ENCODE data around the gene AP4E1. TPM values are rescaled to one million over a fixed set of nuclear protein-coding genes. Genes with fewer than 3 reads are reported as not detected.
"Not testable (repeated sequence)": the region's sequence is repeated elsewhere in the genome, so short reads cannot be mapped to it uniquely, and the experiment has no call there.

The AP4E1 gene
- total RNA-seq, 1 donor from 2014 or later: 9.9 TPM

DNA sequence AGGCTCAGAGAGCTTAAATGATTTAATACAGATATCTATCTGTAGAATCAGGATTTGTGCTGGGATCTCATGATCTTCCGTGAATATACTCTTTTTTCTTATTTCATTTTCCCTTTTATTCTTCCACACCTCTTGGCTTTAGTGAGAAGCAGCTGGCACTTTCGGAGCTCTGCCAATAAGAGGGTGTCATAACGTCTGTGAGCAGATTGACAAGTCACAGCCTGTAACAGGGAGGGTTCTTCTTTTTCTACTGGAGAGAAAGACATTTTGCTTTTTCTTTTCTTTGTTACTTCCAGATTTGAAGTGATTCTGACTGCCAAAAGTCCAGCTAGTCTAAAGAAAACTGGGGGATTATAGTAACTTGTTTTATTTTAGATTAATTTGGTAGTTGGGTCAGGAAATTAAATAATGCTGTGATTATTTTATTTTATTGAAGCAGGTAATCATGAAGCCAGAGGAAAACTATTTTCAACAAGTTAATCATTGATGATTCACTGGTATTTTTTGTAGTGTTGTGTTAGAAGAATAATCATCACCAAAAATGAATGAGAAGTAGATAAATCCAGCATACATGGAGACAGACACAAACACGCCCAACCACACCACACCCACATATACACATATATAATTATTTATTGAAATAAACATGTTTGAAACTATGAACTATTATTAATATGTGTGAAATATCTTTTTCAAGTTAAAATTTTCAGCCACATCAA lies 116.4 kb downstream of the AP4E1 start:
- Histone ChIP-seq H3K27ac (ENCODE audit: low read depth, low read length) (peak overlapping the region; percentile 32), H3K4me3 (ENCODE audit: low read length in 3 of 3) (peak overlapping the region in 1 of 3 donors; percentile 32), H3K4me1 (ENCODE audit: control insufficient read depth in 3 of 3, insufficient read depth in 3 of 3, low read length in 3 of 3) (peaks cover 4 to 7% (median 4%) of the 10 kb centered on the region in 3 donors), H3K27me3 (ENCODE audit: control insufficient read depth in 3 of 3, insufficient read depth in 3 of 3, low read length in 3 of 3) (no peaks in the 10 kb centered on the region), H3K36me3 (ENCODE audit: control insufficient read depth in 3 of 3, insufficient read depth in 3 of 3, low read length in 3 of 3) (no peaks in the 10 kb centered on the region), H3K9me3 (ENCODE audit: control insufficient read depth in 3 of 3, low read length in 3 of 3) (no peaks in the 10 kb centered on the region), H3K9ac (ENCODE audit: low read depth in 1 of 3, low read length in 3 of 3) (peak overlapping the region in 2 of 3 donors; percentile 46)

DNA sequence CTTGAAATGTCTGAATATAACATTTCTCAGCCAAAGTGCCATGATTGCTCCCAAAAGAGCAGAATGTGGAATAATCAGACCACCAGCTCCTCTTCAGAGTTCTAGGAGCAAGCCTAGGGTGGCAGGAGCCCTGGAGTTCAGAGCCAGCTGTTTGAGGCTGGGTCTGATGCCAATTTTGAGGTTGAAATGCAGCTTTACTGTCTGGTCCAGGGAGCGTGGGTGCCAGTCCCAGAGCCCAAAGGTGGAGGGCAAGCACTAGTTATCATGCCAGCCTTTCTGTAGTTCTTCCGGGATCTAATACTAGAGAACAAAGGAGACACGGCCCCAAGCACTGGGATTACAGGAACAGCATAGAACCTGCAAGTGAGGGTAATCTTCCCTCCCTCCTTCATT lies 117.0 kb downstream of the AP4E1 start:
- no peaks in the 10 kb centered on the region for H3K36me3 ChIP-seq (ENCODE audit: control insufficient read depth in 3 of 3, insufficient read depth in 3 of 3, low read length in 3 of 3)
- peaks cover 4 to 7% (median 4%) of the 10 kb centered on the region in 3 donors for H3K4me1 ChIP-seq (ENCODE audit: control insufficient read depth in 3 of 3, insufficient read depth in 3 of 3, low read length in 3 of 3)
- no peak overlapping the region for H3K4me3 ChIP-seq (ENCODE audit: low read length in 3 of 3)
- no peak overlapping the region for H3K27ac ChIP-seq (ENCODE audit: low read depth, low read length)
- no peaks in the 10 kb centered on the region for H3K9me3 ChIP-seq (ENCODE audit: control insufficient read depth in 3 of 3, low read length in 3 of 3)
- H3K9ac ChIP-seq (ENCODE audit: low read depth in 1 of 3, low read length in 3 of 3): peak overlapping the region in 1 of 3 donors; percentile 35
- no peaks in the 10 kb centered on the region for H3K27me3 ChIP-seq (ENCODE audit: control insufficient read depth in 3 of 3, insufficient read depth in 3 of 3, low read length in 3 of 3)

DNA sequence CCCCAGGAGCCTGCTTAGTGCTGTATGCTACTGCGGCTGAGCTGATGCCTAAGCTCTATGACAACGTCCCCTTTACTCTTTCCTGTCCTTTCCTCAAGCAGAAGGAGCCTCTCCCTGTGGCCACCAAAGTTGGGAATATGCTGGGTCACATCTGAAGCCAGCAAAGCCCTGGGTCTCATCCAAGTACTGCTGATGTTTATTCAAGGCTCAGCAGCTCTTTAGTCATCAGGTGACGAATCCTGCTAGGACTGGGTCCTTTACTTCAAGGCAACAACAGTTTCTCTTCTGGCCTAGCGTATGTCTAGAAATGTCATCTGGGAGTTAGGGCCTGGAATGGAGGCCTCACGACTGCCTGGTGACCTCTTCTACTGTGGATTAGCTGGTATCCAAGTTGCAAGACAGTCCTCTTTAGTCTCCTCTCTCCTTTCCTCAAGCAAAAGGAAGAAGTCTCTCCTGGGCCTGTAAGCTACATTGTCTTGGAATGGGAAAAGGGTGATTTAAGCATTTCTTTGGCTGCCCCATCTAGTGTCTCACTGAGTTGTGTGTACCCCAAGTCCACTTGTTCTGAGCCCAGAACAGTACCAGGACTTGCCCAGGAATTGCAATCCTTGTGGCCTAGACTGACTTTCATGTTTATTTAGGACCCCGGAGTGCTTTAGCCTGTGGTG lies 122.3 kb downstream of the AP4E1 start:
- Histone ChIP-seq H3K27me3 (ENCODE audit: control insufficient read depth in 3 of 3, insufficient read depth in 3 of 3, low read length in 3 of 3) (no peaks in the 10 kb centered on the region), H3K36me3 (ENCODE audit: control insufficient read depth in 3 of 3, insufficient read depth in 3 of 3, low read length in 3 of 3) (no peaks in the 10 kb centered on the region), H3K9me3 (ENCODE audit: control insufficient read depth in 3 of 3, low read length in 3 of 3) (no peaks in the 10 kb centered on the region), H3K4me1 (ENCODE audit: control insufficient read depth in 3 of 3, insufficient read depth in 3 of 3, low read length in 3 of 3) (peaks cover 0 to 9% (median 0%) of the 10 kb centered on the region in 3 donors), H3K9ac (ENCODE audit: low read depth in 1 of 3, low read length in 3 of 3) (no peak overlapping the region), H3K4me3 (ENCODE audit: low read length in 3 of 3) (no peak overlapping the region), H3K27ac (ENCODE audit: low read depth, low read length) (no peak overlapping the region)

DNA sequence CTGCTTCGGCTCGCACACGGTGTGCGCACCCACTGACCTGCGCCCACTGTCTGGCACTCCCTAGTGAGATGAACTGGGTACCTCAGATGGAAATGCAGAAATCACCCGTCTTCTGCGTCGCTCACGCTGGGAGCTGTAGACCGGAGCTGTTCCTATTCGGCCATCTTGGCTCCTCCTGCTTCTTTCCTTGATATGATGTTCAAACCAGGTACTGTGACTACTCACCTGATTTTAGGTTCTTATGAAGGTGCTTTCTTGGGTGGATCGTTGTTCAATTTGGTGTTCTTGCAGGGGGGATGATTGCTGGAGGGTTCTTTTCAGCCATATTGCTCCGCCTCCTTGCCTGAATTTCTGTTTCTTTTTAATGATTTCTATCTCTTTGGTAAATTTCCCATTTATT lies 129.0 kb downstream of the AP4E1 start:
- not testable (repeated sequence) for H3K4me3 ChIP-seq (ENCODE audit: low read length in 3 of 3); H3K27me3 ChIP-seq (ENCODE audit: control insufficient read depth in 3 of 3, insufficient read depth in 3 of 3, low read length in 3 of 3); H3K36me3 ChIP-seq (ENCODE audit: control insufficient read depth in 3 of 3, insufficient read depth in 3 of 3, low read length in 3 of 3); H3K9ac ChIP-seq (ENCODE audit: low read depth in 1 of 3, low read length in 3 of 3); H3K9me3 ChIP-seq (ENCODE audit: control insufficient read depth in 3 of 3, low read length in 3 of 3); H3K4me1 ChIP-seq (ENCODE audit: control insufficient read depth in 3 of 3, insufficient read depth in 3 of 3, low read length in 3 of 3); H3K27ac ChIP-seq (ENCODE audit: low read depth, low read length)

DNA sequence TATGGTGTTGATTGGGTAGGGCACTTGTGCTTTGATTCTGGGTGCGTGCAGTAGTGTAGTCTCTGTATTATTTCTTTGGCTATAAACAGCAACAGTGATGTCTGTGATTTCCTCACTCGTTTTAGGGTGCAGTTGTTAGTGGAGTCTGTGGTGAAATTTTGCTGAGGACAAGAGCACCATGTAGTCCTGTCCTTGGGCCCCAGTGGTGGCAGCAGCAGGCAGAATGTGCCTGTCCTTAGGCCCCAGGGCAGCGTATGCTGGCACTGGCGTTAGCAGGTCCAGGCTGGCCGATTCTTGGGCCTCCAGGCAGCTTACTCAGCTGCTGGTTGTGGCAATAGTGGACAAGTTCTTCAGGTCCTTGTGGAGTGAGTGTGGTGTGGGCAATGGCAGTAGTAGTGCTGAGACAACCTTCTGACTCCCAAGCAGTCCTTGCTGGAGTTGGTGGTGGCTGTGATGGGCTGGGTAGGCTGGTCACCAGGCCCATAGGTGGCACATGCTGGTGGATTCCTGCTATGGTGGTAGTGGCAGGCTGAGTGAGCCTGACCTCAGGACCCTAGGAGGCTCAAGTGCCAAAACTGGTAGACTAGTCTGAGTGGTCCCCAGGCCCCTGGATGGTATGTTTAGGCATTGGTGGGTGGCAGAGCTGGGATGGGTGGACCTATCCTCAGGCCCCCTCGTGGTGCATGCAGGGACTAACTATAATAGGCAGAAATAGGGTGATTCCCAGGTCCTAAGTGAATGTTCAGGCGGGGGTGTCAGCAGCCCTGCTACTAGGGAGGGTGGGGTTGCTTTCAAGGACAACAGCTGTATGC lies 129.9 kb downstream of the AP4E1 start:
- no peaks in the 10 kb centered on the region for H3K9me3 ChIP-seq (ENCODE audit: control insufficient read depth in 3 of 3, low read length in 3 of 3)
- no peaks in the 10 kb centered on the region for H3K27me3 ChIP-seq (ENCODE audit: control insufficient read depth in 3 of 3, insufficient read depth in 3 of 3, low read length in 3 of 3)
- no peaks in the 10 kb centered on the region for H3K36me3 ChIP-seq (ENCODE audit: control insufficient read depth in 3 of 3, insufficient read depth in 3 of 3, low read length in 3 of 3)
- H3K27ac ChIP-seq (ENCODE audit: low read depth, low read length): no peak overlapping the region
- no peaks in the 10 kb centered on the region for H3K4me1 ChIP-seq (ENCODE audit: control insufficient read depth in 3 of 3, insufficient read depth in 3 of 3, low read length in 3 of 3)
- H3K9ac ChIP-seq (ENCODE audit: low read depth in 1 of 3, low read length in 3 of 3): no peak overlapping the region
- H3K4me3 ChIP-seq (ENCODE audit: low read length in 3 of 3): no peak overlapping the region

DNA sequence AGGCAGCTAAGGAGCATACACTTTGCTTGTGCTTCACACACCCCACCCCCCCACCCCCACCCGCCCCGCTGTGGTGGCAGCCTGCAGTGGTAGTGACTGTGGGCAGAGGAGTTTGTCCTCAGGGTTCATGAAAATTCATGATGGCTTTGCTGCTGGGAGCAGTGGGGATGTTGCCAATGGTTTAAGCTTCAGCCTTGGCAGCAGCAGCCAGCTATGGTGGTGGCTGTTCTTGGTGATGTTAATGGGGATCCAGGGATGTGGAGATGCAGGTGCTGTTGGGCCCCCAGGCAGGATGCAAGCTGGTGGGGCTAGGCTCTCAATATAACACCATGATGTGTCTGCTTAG lies 130.5 kb downstream of the AP4E1 start:
- no peaks in the 10 kb centered on the region for H3K27me3 ChIP-seq (ENCODE audit: control insufficient read depth in 3 of 3, insufficient read depth in 3 of 3, low read length in 3 of 3)
- H3K4me1 ChIP-seq (ENCODE audit: control insufficient read depth in 3 of 3, insufficient read depth in 3 of 3, low read length in 3 of 3): no peaks in the 10 kb centered on the region
- no peaks in the 10 kb centered on the region for H3K36me3 ChIP-seq (ENCODE audit: control insufficient read depth in 3 of 3, insufficient read depth in 3 of 3, low read length in 3 of 3)
- no peak overlapping the region for H3K27ac ChIP-seq (ENCODE audit: low read depth, low read length)
- H3K9ac ChIP-seq (ENCODE audit: low read depth in 1 of 3, low read length in 3 of 3): no peak overlapping the region
- no peaks in the 10 kb centered on the region for H3K9me3 ChIP-seq (ENCODE audit: control insufficient read depth in 3 of 3, low read length in 3 of 3)
- H3K4me3 ChIP-seq (ENCODE audit: low read length in 3 of 3): no peak overlapping the region

DNA sequence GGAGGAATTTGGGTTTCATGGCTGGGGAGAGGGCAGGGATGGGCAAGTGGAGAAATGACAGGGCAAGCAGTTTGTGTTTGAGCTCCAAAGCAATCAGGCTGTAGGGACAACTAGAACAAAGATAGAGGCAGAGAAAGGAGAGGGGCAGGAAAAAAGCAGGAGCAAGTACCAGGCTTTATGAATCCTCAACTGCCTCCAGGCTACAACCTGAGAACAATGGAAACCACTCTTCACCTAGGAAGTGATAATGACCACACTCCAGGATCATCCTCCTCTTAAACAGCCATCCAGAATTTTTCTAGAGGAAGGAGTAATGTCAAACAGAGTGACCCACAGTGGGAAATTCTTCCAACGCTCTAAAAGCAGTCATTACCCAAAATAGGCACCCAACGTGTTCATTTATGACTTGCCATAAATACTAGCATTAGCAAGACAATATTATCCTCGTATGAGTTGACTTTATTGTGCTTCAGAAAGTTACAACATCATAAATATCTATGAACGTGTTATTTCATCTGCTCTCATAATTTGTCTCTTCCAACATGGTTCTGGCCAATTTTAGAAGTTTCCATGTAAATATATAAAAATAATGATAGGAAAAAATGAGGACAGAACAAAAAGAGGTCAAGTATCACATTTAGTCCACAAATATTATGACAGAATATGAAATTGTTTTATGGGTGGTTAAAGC lies 135.7 kb downstream of the AP4E1 start:
- Histone ChIP-seq H3K9ac (ENCODE audit: low read depth in 1 of 3, low read length in 3 of 3) (no peak overlapping the region), H3K27me3 (ENCODE audit: control insufficient read depth in 3 of 3, insufficient read depth in 3 of 3, low read length in 3 of 3) (no peaks in the 10 kb centered on the region), H3K4me3 (ENCODE audit: low read length in 3 of 3) (no peak overlapping the region), H3K9me3 (ENCODE audit: control insufficient read depth in 3 of 3, low read length in 3 of 3) (no peaks in the 10 kb centered on the region), H3K4me1 (ENCODE audit: control insufficient read depth in 3 of 3, insufficient read depth in 3 of 3, low read length in 3 of 3) (peaks cover 3 to 5% (median 4%) of the 10 kb centered on the region in 3 donors), H3K36me3 (ENCODE audit: control insufficient read depth in 3 of 3, insufficient read depth in 3 of 3, low read length in 3 of 3) (no peaks in the 10 kb centered on the region), H3K27ac (ENCODE audit: low read depth, low read length) (no peak overlapping the region)

DNA sequence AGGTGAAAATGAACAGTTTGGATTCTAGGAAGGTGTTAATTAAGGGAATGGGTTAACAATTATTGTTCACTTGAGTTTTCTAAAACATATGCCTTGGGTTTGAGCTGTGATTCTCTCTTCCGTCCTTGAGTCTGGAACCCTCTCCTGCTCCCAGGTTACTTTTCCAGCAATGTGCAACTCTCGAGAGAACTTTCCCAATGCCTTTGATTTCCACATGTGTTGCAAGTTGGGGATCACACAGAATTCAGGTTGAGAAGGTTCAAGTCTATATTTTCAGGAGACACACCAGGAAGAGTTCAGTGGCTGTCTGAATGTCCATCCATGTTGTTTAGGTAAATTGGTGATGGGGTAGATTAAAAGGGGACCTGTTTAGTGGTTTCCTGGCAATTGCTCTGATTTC lies 137.5 kb downstream of the AP4E1 start:
- Histone ChIP-seq H3K27ac (ENCODE audit: low read depth, low read length) (no peak overlapping the region), H3K36me3 (ENCODE audit: control insufficient read depth in 3 of 3, insufficient read depth in 3 of 3, low read length in 3 of 3) (no peaks in the 10 kb centered on the region), H3K4me3 (ENCODE audit: low read length in 3 of 3) (no peak overlapping the region), H3K9ac (ENCODE audit: low read depth in 1 of 3, low read length in 3 of 3) (no peak overlapping the region), H3K9me3 (ENCODE audit: control insufficient read depth in 3 of 3, low read length in 3 of 3) (no peaks in the 10 kb centered on the region), H3K27me3 (ENCODE audit: control insufficient read depth in 3 of 3, insufficient read depth in 3 of 3, low read length in 3 of 3) (no peaks in the 10 kb centered on the region), H3K4me1 (ENCODE audit: control insufficient read depth in 3 of 3, insufficient read depth in 3 of 3, low read length in 3 of 3) (peaks cover 3 to 5% (median 4%) of the 10 kb centered on the region in 3 donors)

DNA sequence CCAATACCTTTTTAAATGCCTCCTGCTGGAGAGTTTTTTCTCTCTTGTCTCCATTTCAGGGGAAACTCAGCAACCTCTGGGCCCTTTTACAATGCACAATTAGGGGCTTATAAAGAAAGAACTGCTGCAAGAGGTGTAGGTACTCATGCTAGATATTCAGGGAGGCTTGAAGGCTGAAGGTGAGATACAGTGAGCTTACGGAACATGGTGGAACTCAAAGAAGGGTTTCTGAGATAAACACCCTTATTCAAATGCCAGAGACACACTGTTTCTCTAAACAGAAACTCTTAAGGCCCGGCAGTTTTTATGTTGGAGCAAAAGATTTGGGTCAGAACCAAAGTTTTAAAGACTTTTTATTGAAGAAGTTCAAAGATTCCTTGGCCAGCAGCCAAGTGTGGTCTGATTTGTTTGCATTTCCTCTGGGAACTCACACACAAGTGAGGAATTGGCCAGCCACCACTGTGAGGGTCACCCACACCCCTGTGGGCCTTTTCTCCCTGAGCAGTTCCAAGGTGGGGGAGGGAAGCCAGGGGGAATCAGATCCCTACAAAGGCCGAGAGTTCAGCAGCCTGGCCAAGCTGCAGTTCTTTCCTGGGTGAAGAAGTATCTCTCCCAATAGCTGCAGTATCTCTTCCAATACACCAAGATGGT lies 138.4 kb downstream of the AP4E1 start:
- Histone ChIP-seq H3K27me3 (ENCODE audit: control insufficient read depth in 3 of 3, insufficient read depth in 3 of 3, low read length in 3 of 3) (no peaks in the 10 kb centered on the region), H3K4me1 (ENCODE audit: control insufficient read depth in 3 of 3, insufficient read depth in 3 of 3, low read length in 3 of 3) (peaks cover 8 to 11% (median 10%) of the 10 kb centered on the region in 3 donors), H3K9ac (ENCODE audit: low read depth in 1 of 3, low read length in 3 of 3) (no peak overlapping the region), H3K36me3 (ENCODE audit: control insufficient read depth in 3 of 3, insufficient read depth in 3 of 3, low read length in 3 of 3) (no peaks in the 10 kb centered on the region), H3K9me3 (ENCODE audit: control insufficient read depth in 3 of 3, low read length in 3 of 3) (no peaks in the 10 kb centered on the region), H3K27ac (ENCODE audit: low read depth, low read length) (no peak overlapping the region), H3K4me3 (ENCODE audit: low read length in 3 of 3) (no peak overlapping the region)
